Heart left ventricle (tissue), 13 donors: Measurements from ENCODE around the gene TTC34.

Experiments used
- CTCF ChIP-seq, 12 donors: fragments of 200-600 bp; sonication (generic) in 4 of 12; IDR thresholded peaks; one replicate each; pipeline versions ENCODE4 v1.5.0 to v1.8.0; 2018 to 2022; ENCODE audit warnings: antibody characterized with exemption in 12 of 12, mild to moderate bottlenecking in 5 of 12
- POLR2A ChIP-seq, 2 donors: fragments of 450-650 bp; IDR thresholded peaks; one replicate each; pipeline ENCODE4 v1.6.1; 2017; ENCODE audit warnings: antibody characterized with exemption in 2 of 2, mild to moderate bottlenecking in 2 of 2, moderate library complexity in 2 of 2
- donor health status: ischemic (EF 13 %, LVEDD 7.1; RV severe dilation, severe dysfunction).
- donor health status: DM: no; HTN: yes; CAD: no.
- donor health status: DM: no; HTN: no; CAD: no.
- donor health status: ischemic (EF 25% LVEDD 6.9; RV normal size, moderate dysfunction).
- donor health status: ischemic (EF 25% LVEDD 5.7; RV mildly dilated, moderate dysfunction).
- donor health status: ischemic (EF 35%, LVEDD 5.7; RV mildly dilated, moderate dysfunction).
- donor health status: nonischemic (EF 11% LVEDD 7.7; RV severe dilation, severe dysfunction).
- donor health status: DM: yes; HTN: yes; CAD: no.
- donor health status: PGD.
- donor health status: ischemic (EF 29% LVEDD 5.4; RV normal size, mild dysfunction).
- donor health status: nonischemic (EF 23%, LVEDD 6.1; RV moderate dilation, normal function).

- TF ChIP-seq CTCF (IDR thresholded peaks at IDR 0.05) (no peak), POLR2A (IDR thresholded peaks at IDR 0.05) (no peak)
These were observed 49.0 kb upstream of the TTC34 start for GRCh38 chr1:2850502-2850901.
